HUES48 (cell line): ENCODE measurements around the gene AMMECR1.

Experiments used
- H3K27ac ChIP-seq: one replicate; pipeline ENCODE4 v1.7.0; 2013; ENCODE audit warnings: low read depth, low read length, inconsistent platforms
- H3K27me3 ChIP-seq: 2 replicates; pipeline ENCODE4 v1.6.1; 2013; ENCODE audit warnings: mild to moderate bottlenecking, low read length; ENCODE audit not compliant: control insufficient read depth, insufficient read depth
- H3K36me3 ChIP-seq: 2 replicates; pipeline ENCODE4 v1.6.1; 2013; ENCODE audit warnings: low read length; ENCODE audit not compliant: control insufficient read depth, insufficient read depth
- H3K4me1 ChIP-seq: 2 replicates; pipeline ENCODE4 v1.6.1; 2013; ENCODE audit warnings: mild to moderate bottlenecking, low read length; ENCODE audit not compliant: control insufficient read depth, insufficient read depth
- H3K4me3 ChIP-seq: 2 replicates; pipeline ENCODE4 v1.5.1; 2013; ENCODE audit warnings: mild to moderate bottlenecking, low read depth, low read length
- H3K9ac ChIP-seq: 2 replicates; pipeline ENCODE4 v1.6.1; 2013; ENCODE audit warnings: mild to moderate bottlenecking, low read depth, low read length, moderate library complexity
- H3K9me3 ChIP-seq: 2 replicates; pipeline ENCODE4 v1.6.1; 2013; ENCODE audit warnings: low read length; ENCODE audit not compliant: control insufficient read depth, insufficient read depth

AMMECR1 gene

DNA sequence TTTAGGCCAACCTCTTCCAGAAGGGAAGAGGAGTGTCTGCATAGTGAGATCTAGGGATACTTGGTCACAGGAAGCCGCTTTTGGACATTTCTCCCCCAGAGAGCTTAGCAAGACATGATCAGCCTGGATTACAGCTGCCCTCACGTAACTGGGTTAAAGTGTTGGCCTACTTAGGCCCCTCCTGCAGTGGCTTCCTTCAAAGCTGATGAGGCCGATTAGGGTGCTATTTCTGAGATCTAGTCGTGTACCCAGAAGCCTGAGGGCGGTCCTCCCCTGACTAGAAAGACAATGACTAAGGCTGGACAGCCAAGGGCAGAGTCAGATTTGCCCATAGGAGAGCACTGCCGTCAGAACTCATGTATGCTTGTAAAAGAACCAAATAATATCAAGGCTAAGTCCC lies 135.0 kb downstream of the AMMECR1 start:
- no peaks in the 10 kb centered on the region for H3K36me3 ChIP-seq
- H3K27me3 ChIP-seq: 0 out of 2 replicates have a peak, but pooled peaks cover 7% of the 10 kb centered on the region
- H3K9me3 ChIP-seq: no peaks in the 10 kb centered on the region
- H3K9ac ChIP-seq: no peak overlapping the region
- peaks cover 21% of the 10 kb centered on the region for H3K4me1 ChIP-seq
- H3K4me3 ChIP-seq: no peak overlapping the region
- no peak overlapping the region for H3K27ac ChIP-seq

DNA sequence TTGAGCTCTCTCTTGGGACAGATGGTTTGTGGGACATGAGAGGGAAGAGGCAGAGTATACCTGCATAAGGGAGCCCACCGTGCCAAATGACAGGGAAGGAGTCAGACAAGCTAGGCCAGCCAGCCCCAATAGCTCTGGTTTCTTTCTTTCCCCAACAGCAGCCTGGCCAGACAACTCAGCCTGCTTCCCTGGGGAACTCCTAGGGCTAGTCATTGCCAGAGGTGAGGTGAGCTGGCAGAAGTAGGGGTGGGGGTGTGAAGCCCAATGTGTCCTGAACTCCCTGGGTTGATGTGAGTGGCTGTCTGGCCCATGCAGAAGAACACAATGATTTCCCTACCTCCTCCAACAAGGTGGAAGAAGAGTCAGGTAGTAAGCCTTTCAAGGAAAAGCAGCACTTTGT lies 135.5 kb downstream of the AMMECR1 start:
- Histone ChIP-seq H3K27me3 (0 out of 2 replicates have a peak, but pooled peaks cover 7% of the 10 kb centered on the region), H3K4me1 (peaks cover 21% of the 10 kb centered on the region), H3K4me3 (no peak overlapping the region), H3K9ac (no peak overlapping the region), H3K36me3 (no peaks in the 10 kb centered on the region), H3K27ac (no peak overlapping the region), H3K9me3 (no peaks in the 10 kb centered on the region)

DNA sequence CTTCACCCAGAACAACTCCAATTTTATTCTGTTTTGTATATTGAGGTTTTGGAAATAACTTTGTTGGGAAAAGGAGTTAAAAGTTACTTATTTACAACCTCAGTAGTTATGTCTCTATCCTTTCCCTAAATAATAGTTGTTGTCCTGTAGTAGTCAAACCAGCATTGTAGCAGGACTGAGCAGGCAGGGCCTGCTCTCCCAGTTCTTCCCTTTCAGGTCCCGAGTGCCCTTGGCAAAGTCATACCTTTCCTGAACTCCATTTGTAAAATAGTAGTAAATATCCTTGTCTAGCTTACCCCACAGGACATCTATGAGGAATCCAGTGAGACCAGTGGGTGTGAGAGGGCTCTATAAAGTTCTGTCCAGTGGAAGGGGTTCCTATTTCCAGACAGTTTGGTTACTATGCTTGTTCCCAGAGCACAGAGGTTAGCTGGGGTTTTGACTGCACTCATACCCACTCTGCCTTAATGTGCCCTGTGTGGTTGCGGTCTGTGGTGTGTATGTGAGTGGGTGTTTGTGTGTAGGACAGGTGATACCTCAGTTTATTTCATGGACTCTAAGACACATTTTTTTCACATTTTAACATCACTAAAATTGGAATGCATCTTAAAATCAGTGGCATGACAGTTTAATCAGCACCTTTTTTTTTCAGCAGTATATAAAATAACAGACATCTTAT lies 136.3 kb downstream of the AMMECR1 start:
- H3K36me3 ChIP-seq: no peaks in the 10 kb centered on the region
- H3K4me1 ChIP-seq: peaks cover 21% of the 10 kb centered on the region
- no peaks in the 10 kb centered on the region for H3K9me3 ChIP-seq
- no peak overlapping the region for H3K4me3 ChIP-seq
- 0 out of 2 replicates have a peak, but pooled peaks cover 7% of the 10 kb centered on the region for H3K27me3 ChIP-seq
- H3K9ac ChIP-seq: no peak overlapping the region
- H3K27ac ChIP-seq: no peak overlapping the region

DNA sequence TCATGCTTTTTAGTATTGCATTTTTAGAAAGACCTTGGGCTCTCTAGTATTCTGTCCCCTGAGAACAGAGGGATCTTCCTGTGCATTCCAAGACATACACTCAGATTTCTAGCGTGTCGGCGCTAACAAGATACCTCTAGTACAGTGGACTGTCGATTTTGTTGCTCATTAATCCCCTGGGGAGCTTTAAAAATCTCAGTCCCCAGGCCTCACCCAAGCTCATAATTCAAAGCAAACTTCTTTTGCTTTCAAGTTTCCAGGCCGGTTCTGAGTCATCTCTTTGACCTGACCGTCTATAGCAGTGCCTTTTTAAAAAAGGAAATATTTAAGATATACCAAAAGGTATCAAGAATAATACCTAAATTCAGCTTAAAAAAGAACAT lies 137.0 kb downstream of the AMMECR1 start:
- no peaks in the 10 kb centered on the region for H3K36me3 ChIP-seq
- no peak overlapping the region for H3K4me3 ChIP-seq
- H3K4me1 ChIP-seq: peaks cover 20% of the 10 kb centered on the region
- H3K27ac ChIP-seq: no peak overlapping the region
- no peaks in the 10 kb centered on the region for H3K9me3 ChIP-seq
- 0 out of 2 replicates have a peak, but pooled peaks cover 7% of the 10 kb centered on the region for H3K27me3 ChIP-seq
- no peak overlapping the region for H3K9ac ChIP-seq

DNA sequence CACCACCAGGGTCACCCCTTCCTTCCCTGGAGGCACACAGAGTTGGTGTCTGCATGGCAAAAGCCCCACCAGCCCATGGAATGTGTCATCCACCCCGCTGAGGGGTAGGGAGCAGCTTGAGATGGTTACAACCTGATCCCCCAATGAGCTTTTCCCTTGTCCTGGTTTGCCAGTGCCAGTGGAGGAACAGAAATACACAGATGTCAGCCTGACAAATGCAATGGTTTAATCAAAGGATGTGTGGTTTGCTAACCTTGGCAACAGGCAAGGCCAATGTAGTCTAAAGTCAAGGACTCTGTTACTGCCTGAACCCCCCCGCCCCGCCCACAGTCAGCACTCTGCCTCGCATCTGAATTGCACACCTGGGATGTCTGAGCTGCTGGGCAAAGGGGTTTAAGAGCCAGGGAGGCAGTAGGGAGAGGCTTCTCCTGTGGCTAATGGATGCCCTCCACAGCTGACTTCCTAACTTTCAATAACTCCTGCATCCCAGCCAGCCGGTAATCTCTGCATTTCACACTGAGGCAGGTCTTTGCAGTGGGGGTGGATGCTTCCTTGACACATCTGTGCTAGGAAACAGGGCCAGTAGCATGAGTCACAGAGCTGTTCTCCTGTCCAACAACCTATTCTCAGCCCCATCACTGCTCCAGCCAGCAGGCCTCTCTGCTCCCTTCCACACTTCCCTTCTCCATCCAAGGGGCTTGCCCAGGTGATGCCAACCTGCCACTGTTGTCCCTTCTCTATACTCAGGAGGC lies 137.5 kb downstream of the AMMECR1 start:
- Histone ChIP-seq H3K4me1 (peaks cover 14% of the 10 kb centered on the region), H3K27ac (no peak overlapping the region)

DNA sequence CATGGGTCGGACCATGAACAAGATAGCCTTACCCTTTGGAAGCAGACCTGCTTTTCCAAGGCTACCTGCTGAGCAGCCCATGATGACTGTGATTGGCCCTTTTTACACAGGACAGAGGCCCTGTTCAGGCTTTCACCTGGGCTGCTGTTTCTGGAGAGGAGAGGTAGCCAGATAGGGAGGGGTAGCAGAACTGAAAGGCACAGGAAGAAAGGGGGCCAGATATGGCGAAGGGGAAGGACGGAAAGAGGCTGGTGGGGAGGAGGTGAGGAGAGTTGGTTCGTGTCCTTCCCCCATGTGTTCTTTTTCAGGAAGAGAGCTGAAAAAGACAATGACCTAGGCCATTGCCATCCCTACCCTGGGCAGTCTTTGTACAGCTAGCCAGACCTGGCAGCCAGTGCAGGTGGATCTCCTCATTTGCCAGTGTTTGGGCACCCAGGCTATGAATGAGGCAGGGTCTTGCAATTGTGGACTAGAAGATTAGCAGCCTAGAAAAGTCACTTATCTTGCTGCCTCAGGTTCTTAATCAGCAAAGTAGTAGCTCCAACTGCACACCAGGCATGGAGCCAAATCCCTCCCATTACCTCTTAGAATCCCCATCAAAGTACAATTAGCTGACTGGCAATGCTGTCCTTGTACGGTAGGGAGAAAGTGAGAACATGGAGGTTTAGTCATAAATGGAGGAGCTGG lies 139.6 kb downstream of the AMMECR1 start:
- Histone ChIP-seq H3K36me3 (peaks cover 6% of the 10 kb centered on the region; the same call in 1 of the 2 replicates), H3K4me3 (no peak overlapping the region), H3K4me1 (peaks cover 8% of the 10 kb centered on the region), H3K27ac (no peak overlapping the region), H3K9ac (no peak overlapping the region), H3K27me3 (0 out of 2 replicates have a peak, but pooled peaks cover 5% of the 10 kb centered on the region), H3K9me3 (no peaks in the 10 kb centered on the region)

More for the DNA sequence above, 137.5 kb downstream of the AMMECR1 start:
- H3K36me3 ChIP-seq: no peaks in the 10 kb centered on the region
- 0 out of 2 replicates have a peak, but pooled peaks cover 7% of the 10 kb centered on the region for H3K27me3 ChIP-seq
- no peaks in the 10 kb centered on the region for H3K9me3 ChIP-seq
- H3K4me3 ChIP-seq: no peak overlapping the region
- H3K9ac ChIP-seq: no peak overlapping the region

DNA sequence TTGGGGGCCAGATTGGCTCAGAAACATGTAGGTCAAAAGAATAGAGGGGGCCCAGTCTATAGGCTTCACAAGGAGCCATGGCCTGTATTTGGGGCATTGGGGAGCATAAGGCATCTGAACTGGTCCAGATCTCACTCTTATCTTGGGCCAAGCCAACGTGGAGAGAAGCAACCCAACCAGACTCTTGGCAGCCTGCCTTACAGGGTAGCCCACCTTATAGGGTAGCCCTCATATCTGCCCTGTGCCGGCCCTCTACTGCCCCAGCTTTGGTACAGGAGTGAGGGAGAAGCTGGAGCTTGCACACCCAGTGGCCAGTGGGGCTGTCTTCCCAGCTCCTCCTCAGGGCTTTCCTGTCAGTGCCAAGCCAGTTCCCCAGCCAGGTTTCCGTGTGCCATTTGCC lies 142.2 kb downstream of the AMMECR1 start:
- no peak overlapping the region for H3K9ac ChIP-seq
- H3K36me3 ChIP-seq: peaks cover 6% of the 10 kb centered on the region; the same call in 1 of the 2 replicates
- peaks cover 3% of the 10 kb centered on the region for H3K4me1 ChIP-seq
- H3K4me3 ChIP-seq: no peak overlapping the region
- no peaks in the 10 kb centered on the region for H3K9me3 ChIP-seq
- no peak overlapping the region for H3K27ac ChIP-seq
- H3K27me3 ChIP-seq: no peaks in the 10 kb centered on the region

DNA sequence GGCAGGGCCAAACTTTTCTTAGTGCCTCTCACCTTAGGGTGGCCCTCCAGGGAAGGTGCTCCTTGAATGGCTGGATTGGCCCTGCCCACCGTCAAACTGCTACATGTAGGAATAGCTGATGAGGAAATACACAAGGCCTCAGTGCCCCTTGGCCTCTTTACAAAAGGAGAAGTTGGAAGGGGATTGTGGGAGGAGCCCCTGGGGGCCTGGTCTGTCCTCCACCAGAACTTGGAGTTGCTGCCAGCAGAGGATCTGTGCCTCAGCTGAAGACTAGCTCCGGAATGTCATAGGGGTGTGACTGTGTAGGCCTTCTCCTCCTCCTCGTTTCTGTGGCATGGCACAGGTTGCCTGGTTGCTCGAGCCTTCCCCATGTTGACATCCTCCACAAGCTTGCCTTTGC lies 142.7 kb downstream of the AMMECR1 start:
- H3K36me3 ChIP-seq: peaks cover 6% of the 10 kb centered on the region; the same call in 1 of the 2 replicates
- H3K27ac ChIP-seq: no peak overlapping the region
- H3K9ac ChIP-seq: no peak overlapping the region
- H3K4me1 ChIP-seq: no peaks in the 10 kb centered on the region
- H3K4me3 ChIP-seq: no peak overlapping the region
- no peaks in the 10 kb centered on the region for H3K27me3 ChIP-seq
- no peaks in the 10 kb centered on the region for H3K9me3 ChIP-seq

DNA sequence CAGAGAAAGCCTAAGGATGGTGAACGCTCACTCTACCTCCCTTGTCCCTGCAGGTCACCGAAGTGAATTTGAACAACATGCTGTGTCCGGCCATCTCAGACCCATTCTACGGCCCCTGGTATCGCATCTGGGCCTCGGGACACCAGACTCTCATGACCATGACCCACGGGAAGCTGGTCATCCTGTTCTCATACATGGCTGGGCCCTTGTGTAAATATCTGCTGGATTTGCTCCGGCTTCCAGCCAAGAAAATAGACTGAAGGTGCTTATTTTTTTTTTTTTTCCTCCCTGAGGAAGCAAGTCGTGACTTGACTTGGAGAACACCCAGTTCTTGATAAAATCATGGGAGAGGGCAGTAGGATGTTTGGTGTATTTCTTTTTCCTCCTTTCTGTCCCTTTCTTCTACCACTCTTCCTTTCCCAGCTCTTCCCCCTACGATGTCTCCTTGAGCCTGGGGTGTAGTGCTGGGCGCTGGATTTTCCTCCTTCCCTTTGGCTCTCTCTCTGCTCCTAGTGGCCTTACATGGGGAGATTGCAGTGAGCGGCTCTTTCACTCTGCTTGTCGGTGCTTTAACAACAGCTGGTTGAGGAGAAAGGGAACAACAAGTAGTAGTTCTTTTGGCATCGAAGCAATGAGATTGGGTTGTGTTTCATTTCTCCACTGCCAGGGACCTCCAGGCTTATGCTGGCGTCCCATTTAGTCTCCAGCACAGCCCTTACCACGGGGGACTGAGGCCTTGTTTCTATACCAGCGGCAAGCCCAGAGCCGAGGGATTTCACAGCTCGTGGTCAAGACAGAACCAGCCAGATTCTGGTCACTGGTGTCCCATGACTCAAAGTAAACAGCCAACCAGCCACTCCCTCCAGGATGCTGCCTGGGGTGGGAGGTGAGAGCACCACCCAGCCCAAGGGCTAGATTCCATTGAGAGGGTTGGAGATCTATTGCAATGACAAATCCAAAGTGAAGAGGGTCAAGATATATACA lies 144.4 kb downstream of the AMMECR1 start:
- no peaks in the 10 kb centered on the region for H3K27me3 ChIP-seq
- no peaks in the 10 kb centered on the region for H3K9me3 ChIP-seq
- no peak overlapping the region for H3K27ac ChIP-seq
- H3K9ac ChIP-seq: no peak overlapping the region
- no peaks in the 10 kb centered on the region for H3K4me1 ChIP-seq
- H3K4me3 ChIP-seq: no peak overlapping the region
- peaks cover 6% of the 10 kb centered on the region; the same call in 1 of the 2 replicates for H3K36me3 ChIP-seq

DNA sequence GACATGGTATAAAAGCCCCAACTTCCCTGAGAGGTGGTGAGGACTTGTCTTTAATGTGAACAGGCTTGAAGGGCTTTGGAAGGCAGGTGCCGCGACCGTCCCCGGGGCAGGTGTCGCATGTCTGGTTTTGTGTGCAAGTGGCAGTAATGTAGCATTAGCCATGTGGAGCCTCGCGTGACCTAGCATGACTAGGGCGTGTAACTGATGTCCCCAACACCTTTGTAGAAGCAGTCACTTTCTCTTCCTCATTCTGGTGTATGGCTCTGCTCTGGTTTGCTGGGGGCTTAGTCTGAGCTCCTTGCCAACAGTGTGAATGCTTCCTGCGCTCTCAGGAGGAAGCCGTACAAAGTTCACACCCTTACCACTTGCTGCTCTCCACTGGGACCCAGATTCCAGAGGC lies 145.7 kb downstream of the AMMECR1 start:
- H3K4me3 ChIP-seq: no peak overlapping the region
- H3K4me1 ChIP-seq: peaks cover 5% of the 10 kb centered on the region; the same call in 1 of the 2 replicates
- H3K27ac ChIP-seq: no peak overlapping the region
- H3K36me3 ChIP-seq: peaks cover 6% of the 10 kb centered on the region; the same call in 1 of the 2 replicates
- H3K9ac ChIP-seq: no peak overlapping the region
- H3K27me3 ChIP-seq: no peaks in the 10 kb centered on the region
- H3K9me3 ChIP-seq: no peaks in the 10 kb centered on the region
